K562 (cell line): ENCODE measurements around the gene B3GAT3. TPM values are rescaled to one million over a fixed set of nuclear protein-coding genes. Genes with fewer than 3 reads are reported as not detected.

Experiments used
- ARID3B ChIP-seq: fragments of 250-450 bp; sonication (Bioruptor Pico); IDR thresholded peaks from 2 replicates; pipeline ENCODE4 v1.4.0; 2020; ENCODE audit warnings: borderline replicate concordance
- BCLAF1 ChIP-seq, 2 experiments: fragments of 450-650 bp in 1 of 2; IDR thresholded peaks; 2 replicates each; pipeline ENCODE4 v1.6.1; 2011 to 2017; ENCODE audit warnings: low read depth in 2 of 2, antibody characterized with exemption in 1 of 2, borderline replicate concordance in 1 of 2, low read length in 1 of 2, mild to moderate bottlenecking in 1 of 2, mixed read lengths in 1 of 2; ENCODE audit not compliant: control insufficient read depth in 1 of 2
- BCOR ChIP-seq: fragments of 450-650 bp; IDR thresholded peaks from 2 replicates; pipeline ENCODE4 v1.6.1; 2016
- BHLHE40 ChIP-seq: IDR thresholded peaks from 2 replicates; pipeline ENCODE4 v1.6.1; 2011; ENCODE audit warnings: low read length, improper control_type of control experiment
- C11orf30 ChIP-seq: fragments of 450-650 bp; IDR thresholded peaks from 2 replicates; pipeline ENCODE4 v1.6.1; 2016; ENCODE audit warnings: low read depth, mild to moderate bottlenecking
- CEBPB ChIP-seq: fragments of 450-650 bp; IDR thresholded peaks from 2 replicates; pipeline ENCODE4 v1.6.1; 2016; ENCODE audit warnings: missing genetic modification characterization, missing compliant biosample characterization
- DLX4 ChIP-seq: fragments of 250-450 bp; sonication (Bioruptor Pico); IDR thresholded peaks from 2 replicates; pipeline ENCODE4 v1.6.1; 2021; ENCODE audit warnings: mild to moderate bottlenecking
- EP400 ChIP-seq: fragments of 450-650 bp; IDR thresholded peaks from 2 replicates; pipeline ENCODE4 v1.6.1; 2017; ENCODE audit warnings: antibody characterized with exemption, mild to moderate bottlenecking, moderate library complexity
- HNRNPL ChIP-seq: fragments of 200-400 bp; formaldehyde crosslinking; IDR thresholded peaks from 2 replicates; pipeline ENCODE4 v1.6.1; 2017; ENCODE audit warnings: low read depth, mild to moderate bottlenecking, low read length
- L3MBTL2 ChIP-seq: fragments of 450-650 bp; IDR thresholded peaks from 2 replicates; pipeline ENCODE4 v1.6.1; 2016; ENCODE audit warnings: mild to moderate bottlenecking, moderate library complexity
- MCM5 ChIP-seq: fragments of 450-650 bp; IDR thresholded peaks from 2 replicates; pipeline ENCODE4 v1.6.1; 2016; ENCODE audit warnings: low read depth
- NFIC ChIP-seq: fragments of 450-650 bp; IDR thresholded peaks from 2 replicates; pipeline ENCODE4 v1.6.1; 2017; ENCODE audit warnings: mild to moderate bottlenecking, inconsistent platforms
- PHB ChIP-seq: fragments of 250-450 bp; sonication (Bioruptor Pico); IDR thresholded peaks from 2 replicates; pipeline ENCODE4 v1.5.0; 2021
- RB1 ChIP-seq: fragments of 450-650 bp; IDR thresholded peaks from 2 replicates; pipeline ENCODE4 v1.6.1; 2017; ENCODE audit warnings: low read depth, mild to moderate bottlenecking
- RBFOX2 ChIP-seq: fragments of 200-400 bp; formaldehyde crosslinking; IDR thresholded peaks from 2 replicates; pipeline ENCODE4 v1.6.1; 2017; ENCODE audit warnings: low read depth, mild to moderate bottlenecking, low read length, moderate library complexity
- SAFB ChIP-seq: fragments of 200-400 bp; formaldehyde crosslinking; IDR thresholded peaks from 2 replicates; pipeline ENCODE4 v1.6.1; 2017; ENCODE audit warnings: low read depth, low read length, borderline replicate concordance
- TSC22D4 ChIP-seq: fragments of 450-650 bp; IDR thresholded peaks from 2 replicates; pipeline ENCODE4 v1.6.1; 2016; ENCODE audit warnings: missing genetic modification characterization, missing biosample characterization, control low read depth
- USF2 ChIP-seq: sonication (generic); formaldehyde crosslinking; IDR thresholded peaks from 2 replicates; pipeline ENCODE4 v1.5.0; 2020; ENCODE audit warnings: missing genetic modification reagents
- ZBTB1 ChIP-seq: sonication (generic); formaldehyde crosslinking; IDR thresholded peaks from 2 replicates; pipeline ENCODE4 v1.8.1; 2023; ENCODE audit warnings: missing genetic modification reagents, low read depth, mild to moderate bottlenecking, borderline replicate concordance
- ZBTB34 ChIP-seq: fragments of 250-450 bp; sonication (Bioruptor Pico); IDR thresholded peaks from 2 replicates; pipeline ENCODE4 v1.8.0; 2021; ENCODE audit warnings: mild to moderate bottlenecking, moderate library complexity
- ZFP1 ChIP-seq: fragments of 450-650 bp; formaldehyde crosslinking; IDR thresholded peaks from 2 replicates; pipeline ENCODE4 v1.4.0; 2020; ENCODE audit warnings: mild to moderate bottlenecking, mixed read lengths
- ZNF311 ChIP-seq: fragments of 250-450 bp; sonication (Bioruptor Pico); IDR thresholded peaks from 2 replicates; pipeline ENCODE4 v1.4.0; 2020; ENCODE audit warnings: mild to moderate bottlenecking, moderate library complexity
- ZNF75A ChIP-seq: fragments of 450-650 bp; formaldehyde crosslinking; IDR thresholded peaks from 2 replicates; pipeline ENCODE4 v1.4.0; 2020; ENCODE audit warnings: mild to moderate bottlenecking
- polyA plus RNA-seq, 8 experiments: library from polyadenylated mRNA; depleted of rRNA in 4 of 8; stranded (reverse) in 5 of 8; unstranded in 3 of 8; fragments of >200 nt; fragmentation: Nextera tagmentation in 2 of 8; fragmentation: Illumina TruSeq in 1 of 8; extraction: Ambion mirVana in 2 of 8; extraction: Trizol in 1 of 8; gene quantifications; 2 replicates each; pipeline versions ENCODE4 v1.2.1 to v1.2.3, GENCODE V29; 2011 to 2014; ENCODE audit warnings: inconsistent platforms in 1 of 8, missing spikeins in 1 of 8
- total RNA-seq, 7 experiments: library from RNA; depleted of rRNA in 6 of 7; stranded (reverse); fragments of >200 nt in 6 of 7; fragmentation: Illumina TruSeq in 2 of 7; extraction: Trizol in 2 of 7; gene quantifications; 2 replicates each; pipeline versions ENCODE4 v1.2.1 to v1.2.3, GENCODE V29; 2011 to 2021; ENCODE audit warnings: low replicate concordance in 1 of 7

B3GAT3 gene
- total and polyA plus RNA-seq, 9 of the 15 experiments (the other 6 are each of a cell fraction or from before 2014, with no cell fraction given), result 0.30 to 64.0 (median 21.4) TPM

- TF ChIP-seq BCLAF1 (IDR thresholded peaks at IDR 0.05; ENCODE audit: borderline replicate concordance in 1 of 2, control insufficient read depth in 1 of 2, low read depth in 2 of 2, low read length in 1 of 2) (no peak), DLX4 (CRISPR knock-in tag) (no peak), TSC22D4 (tag) (no peak), USF2 (CRISPR knock-in tag) (no peak), SAFB (no peak), MCM5 (no peak), PHB (0 out of 2 replicates have a peak, but pooled peaks have one; percentile 48), RB1 (no peak), ZFP1 (CRISPR knock-in tag) (no peak), C11orf30 (no peak), ZNF75A (CRISPR knock-in tag) (no peak), ARID3B (CRISPR knock-in tag) (no peak), BCOR (no peak), CEBPB (tag) (no peak), ZBTB1 (no peak), L3MBTL2 (no peak), BHLHE40 (no peak), NFIC (no peak), HNRNPL (0 out of 2 replicates have a peak, but pooled peaks have one; percentile 62), EP400 (no peak), ZNF311 (CRISPR knock-in tag) (no peak), RBFOX2 (0 out of 2 replicates have a peak, but pooled peaks have one; percentile 2), ZBTB34 (no peak)
These were observed 44.6 kb upstream of the B3GAT3 start (continued) for GRCh38 chr11:62666259-62666926.
